DOHH2 (cell line): Measurements from ENCODE around the gene MAFG.

Experiments
- CTCF ChIP-seq: fragments of 200-600 bp; sonication (generic); IDR thresholded peaks from one replicate; pipeline ENCODE4 v1.5.1; 2014; ENCODE audit warnings: antibody characterized with exemption, mild to moderate bottlenecking, low read depth, low read length; ENCODE audit not compliant: poor library complexity, severe bottlenecking
- EZH2phosphoT487 ChIP-seq: fragments of 200-600 bp; sonication (generic); IDR thresholded peaks from 2 replicates; pipeline ENCODE4 v1.6.1; 2017; ENCODE audit warnings: borderline replicate concordance, mild to moderate bottlenecking, antibody characterized with exemption, low read length, moderate library complexity, mixed read lengths

- TF ChIP-seq CTCF: no peak
- no peak for TF ChIP-seq EZH2phosphoT487
These were observed 17.3 kb downstream of the MAFG start for GRCh38 chr17:81909966-81910839.
